Fibroblast of the aortic adventitia (primary cell): Measurements from ENCODE around the gene ZNF22. TPM values are rescaled to one million over a fixed set of nuclear protein-coding genes. Genes with fewer than 3 reads are reported as not detected.
A peak's percentile ranks its signal among the peaks of the same experiment; 100 is the strongest.

Source experiments
- DNase-seq: peaks from one replicate; pipeline ENCODE4 v3.0.0-alpha.2; 2010; ENCODE audit warnings: low read depth
- H3K4me3 ChIP-seq: 2 replicates; pipeline ENCODE4 v1.5.1; 2011; ENCODE audit warnings: low read depth, mild to moderate bottlenecking, control low read depth, low read length, moderate library complexity
- CTCF ChIP-seq: IDR thresholded peaks from 2 replicates; pipeline ENCODE4 v1.5.1; 2011; ENCODE audit warnings: mild to moderate bottlenecking, low read length, control low read depth, inconsistent platforms; ENCODE audit not compliant: insufficient read depth
- total RNA-seq: library from RNA; depleted of rRNA; stranded (reverse); fragments of >200 nt; gene quantifications from 2 replicates; pipeline ENCODE4 v1.2.3, GENCODE V29; 2012; ENCODE audit warnings: low replicate concordance

ZNF22 gene
- total RNA-seq, 1 donor: 16.6 TPM

GRCh38 chr10:44956226-44956625 lies 44.5 kb upstream of the ZNF22 start:
- DNase-seq: no peak

GRCh38 chr10:44956717-44957706 lies 43.7 kb upstream of the ZNF22 start:
- H3K4me3 ChIP-seq: no peak overlapping the region
- no peak for DNase-seq
- TF ChIP-seq CTCF: no peak

More at GRCh38 chr10:44956226-44956625, 44.5 kb upstream of the ZNF22 start:
- H3K4me3 ChIP-seq: no peak overlapping the region
- TF ChIP-seq CTCF: no peak

- TF ChIP-seq CTCF: no peak
- peak overlapping the region; percentile 81 for H3K4me3 ChIP-seq
- DNase-seq: peak; percentile 53
Measured at GRCh38 chr10:44958196-44958897, 42.4 kb upstream of the ZNF22 start.

GRCh38 chr10:44958898-44959246 lies 41.9 kb upstream of the ZNF22 start:
- DNase-seq: no peak
- H3K4me3 ChIP-seq: peak overlapping the region; percentile 81
- TF ChIP-seq CTCF: no peak

GRCh38 chr10:44959247-44960087 lies 41.3 kb upstream of the ZNF22 start, which contains the start of gene RASSF4:
TSS of gene RASSF4 (plus strand) at chr10:44959802. CDS start at chr10:44970203, 10,401 bp downstream.
- TF ChIP-seq CTCF: peak; percentile 6
- DNase-seq: peak; percentile 83

GRCh38 chr10:44960088-44960460 lies 40.6 kb upstream of the ZNF22 start:
- H3K4me3 ChIP-seq: peak overlapping the region; percentile 81
- no peak for TF ChIP-seq CTCF
- no peak for DNase-seq

More at GRCh38 chr10:44959247-44960087, 41.3 kb upstream of the ZNF22 start, which contains the start of gene RASSF4:
- H3K4me3 ChIP-seq: peak within 1 kb of the TSS; percentile 81
